GM12878 (cell line): ENCODE measurements around the gene CCR7. TPM values are rescaled to one million over a fixed set of nuclear protein-coding genes. Genes with fewer than 3 reads are reported as not detected.

Experiments used
- ATAC-seq: fragments of 200-7000 bp; cut with Tn5 transposase; 3 replicates; pipeline ENCODE4 v1.9.1; 2020; ENCODE audit warnings: mild to moderate bottlenecking, moderate library complexity
- BruUV-seq: library from RNA; stranded (reverse); fragments of 400-500 nt; replicated peaks from 2 replicates; lab custom pipeline; 2021; lab: Mats Ljungman, UMichigan
- CTCF ChIA-PET: fragments of 300-600 bp; sonication (Branson Sonifier 250); formaldehyde crosslinking; extraction: SDS; loops from one replicate; lab custom pipeline; 2021; ENCODE audit warnings: inconsistent platforms; lab: Yijun Ruan, JAX
- POLR2A ChIA-PET: fragments of 350-600 bp; formaldehyde crosslinking; extraction: SDS; loops from one replicate; lab custom pipeline; 2021; ENCODE audit warnings: inconsistent platforms; lab: Charles Lee
- RAD21 ChIA-PET: fragments of 300-600 bp; sonication (Branson Sonifier 250); formaldehyde crosslinking; loops from one replicate; lab custom pipeline; 2023; ENCODE audit warnings: antibody characterized with exemption; ENCODE audit not compliant: unreplicated experiment; lab: Charles Lee
- SMC1A ChIA-PET: fragments of 300-600 bp; sonication (Branson Sonifier 250); formaldehyde crosslinking; loops from one replicate; lab custom pipeline; 2023; ENCODE audit not compliant: unreplicated experiment, uncharacterized antibody; lab: Charles Lee
- DNase-seq: peaks from one replicate; pipeline ENCODE4 v3.0.0-alpha.2; 2011; ENCODE audit warnings: low read depth, low spot score
- FAIRE-seq: peaks from 3 replicates; lab custom pipeline; 2011; peaks lifted over from hg19 to GRCh38; lab: Jason Lieb, UNC
- H2AFZ ChIP-seq: 2 replicates; pipeline ENCODE4 v1.6.0; 2011; ENCODE audit warnings: low read depth, low read length, control low read depth; ENCODE audit not compliant: control insufficient read depth
- H3K27ac ChIP-seq: 2 replicates; pipeline ENCODE4 v1.5.1; 2011; ENCODE audit warnings: control low read depth; ENCODE audit not compliant: control insufficient read depth, insufficient read depth
- H3K27me3 ChIP-seq, 2 experiments: replicated peaks in 1 of 2; 2 replicates each; pipeline versions ENCODE4 v1.6.0 to v1.6.1; 2011; ENCODE audit warnings: low read length in 1 of 2; ENCODE audit not compliant: control insufficient read depth in 2 of 2, insufficient read depth in 2 of 2
- H3K36me3 ChIP-seq, 2 experiments: 2 replicates each; pipeline ENCODE4 v1.5.1; 2011; ENCODE audit warnings: low read length in 1 of 2; ENCODE audit not compliant: control insufficient read depth in 2 of 2, insufficient read depth in 2 of 2
- H3K4me1 ChIP-seq: 2 replicates; pipeline ENCODE4 v1.6.1; 2011; ENCODE audit warnings: mild to moderate bottlenecking, low read length, moderate library complexity, mixed read lengths; ENCODE audit not compliant: control insufficient read depth, insufficient read depth
- H3K4me2 ChIP-seq: 2 replicates; pipeline ENCODE4 v1.6.0; 2011; ENCODE audit warnings: control low read depth; ENCODE audit not compliant: control insufficient read depth, insufficient read depth
- H3K4me3 ChIP-seq: fragments of 200-600 bp; sonication (generic); 2 replicates; pipeline ENCODE4 v1.5.1; 2016
- H3K79me2 ChIP-seq: 2 replicates; pipeline ENCODE4 v1.6.0; 2011; ENCODE audit warnings: low read length; ENCODE audit not compliant: control insufficient read depth, insufficient read depth
- H3K9ac ChIP-seq: 2 replicates; pipeline ENCODE4 v1.8.0; 2011; ENCODE audit warnings: low read length, control low read depth, mixed read lengths; ENCODE audit not compliant: control insufficient read depth, insufficient read depth
- H3K9me3 ChIP-seq: replicated peaks from 3 replicates; pipeline ENCODE4 v1.5.1; 2011; ENCODE audit warnings: mild to moderate bottlenecking, low read length; ENCODE audit not compliant: control insufficient read depth, insufficient read depth
- H4K20me1 ChIP-seq: 2 replicates; pipeline ENCODE4 v1.6.0; 2011; ENCODE audit not compliant: control insufficient read depth, insufficient read depth
- ESRRA ChIP-seq: IDR thresholded peaks from 2 replicates; pipeline ENCODE4 v1.6.1; 2012; ENCODE audit warnings: mild to moderate bottlenecking, low read length, improper control_type of control experiment
- FOS ChIP-seq: IDR thresholded peaks from 3 replicates; pipeline ENCODE4 v1.6.1; 2011; ENCODE audit warnings: borderline replicate concordance; ENCODE audit not compliant: insufficient read length; ENCODE audit errors: extremely low read depth
- HDAC2 ChIP-seq: fragments of 200-600 bp; sonication (generic); IDR thresholded peaks from 2 replicates; pipeline ENCODE4 v1.6.1; 2017
- IKZF2 ChIP-seq, 2 experiments: fragments of 450-650 bp; IDR thresholded peaks; 2 replicates each; pipeline ENCODE4 v1.6.1; 2017; ENCODE audit warnings: mild to moderate bottlenecking in 2 of 2, moderate library complexity in 2 of 2
- JUNB ChIP-seq: IDR thresholded peaks from 2 replicates; pipeline ENCODE4 v1.6.1; 2016; ENCODE audit warnings: antibody characterized with exemption, mild to moderate bottlenecking
- JUND ChIP-seq: IDR thresholded peaks from 2 replicates; pipeline ENCODE4 v1.6.1; 2012; ENCODE audit warnings: low read depth, mild to moderate bottlenecking, low read length, improper control_type of control experiment, moderate library complexity
- NFYB ChIP-seq: IDR thresholded peaks from 2 replicates; pipeline ENCODE4 v1.6.1; 2011; ENCODE audit warnings: low read depth, mild to moderate bottlenecking, low read length, improper control_type of control experiment, moderate library complexity; ENCODE audit not compliant: insufficient read depth
- NKRF ChIP-seq: fragments of 450-650 bp; conservative IDR thresholded peaks from 2 replicates; pipeline ENCODE4 v1.6.1; 2017; ENCODE audit warnings: mild to moderate bottlenecking, moderate library complexity
- PBX3 ChIP-seq: IDR thresholded peaks from 2 replicates; pipeline ENCODE4 v1.6.1; 2011; ENCODE audit warnings: mild to moderate bottlenecking, low read depth, low read length, moderate library complexity; ENCODE audit not compliant: insufficient replicate concordance
- PML ChIP-seq: IDR thresholded peaks from 2 replicates; pipeline ENCODE4 v1.6.1; 2012; ENCODE audit warnings: low read length, inconsistent platforms
- POLR2A ChIP-seq: IDR thresholded peaks from 2 replicates; pipeline ENCODE4 v1.6.1; 2011; ENCODE audit warnings: low read depth, mild to moderate bottlenecking, low read length
- RAD21 ChIP-seq: IDR thresholded peaks from 2 replicates; pipeline ENCODE4 v1.6.1; 2011; ENCODE audit warnings: mild to moderate bottlenecking, low read depth, low read length, moderate library complexity; ENCODE audit not compliant: insufficient read depth
- RBBP5 ChIP-seq: fragments of 200-600 bp; sonication (generic); conservative IDR thresholded peaks from 2 replicates; pipeline ENCODE4 v1.6.1; 2016
- RCOR1 ChIP-seq: conservative IDR thresholded peaks from 2 replicates; pipeline ENCODE4 v1.6.1; 2012; ENCODE audit warnings: low read depth, low read length, improper control_type of control experiment
- SMC3 ChIP-seq: IDR thresholded peaks from 2 replicates; pipeline ENCODE4 v1.6.1; 2011; ENCODE audit warnings: low read length, improper control_type of control experiment, borderline replicate concordance
- ZNF207 ChIP-seq: fragments of 450-650 bp; IDR thresholded peaks from 2 replicates; pipeline ENCODE4 v1.6.1; 2014; ENCODE audit warnings: antibody characterized with exemption, mild to moderate bottlenecking, borderline replicate concordance
- ZNF687 ChIP-seq: fragments of 450-650 bp; IDR thresholded peaks from 2 replicates; pipeline ENCODE4 v1.6.1; 2017; ENCODE audit warnings: mild to moderate bottlenecking, moderate library complexity
- WGBS: methylation state at CpG from one replicate; pipeline ENCODE4 v1.1.6; 2016; ENCODE audit warnings: low lambda C conversion rate; ENCODE audit not compliant: insufficient replicate concordance, insufficient coverage; ENCODE audit errors: missing lambda C conversion rate; 5-methylcytosine and 5-hydroxymethylcytosine counted together
- in situ Hi-C: fragments of 300-500 bp; cut with MboI; formaldehyde crosslinking; loops from 9 replicates; pipeline ENCODE4 v1.14.3; 2018; ENCODE audit warnings: mixed read lengths
- intact Hi-C: fragments of 100-400 bp; cut with micrococcal nuclease; formaldehyde crosslinking; loops from one replicate; pipeline ENCODE4 v1.14.2; 2022; ENCODE audit not compliant: unreplicated experiment
- polyA plus RNA-seq, 11 experiments: library from polyadenylated mRNA; depleted of rRNA in 4 of 11; unstranded in 6 of 11; stranded (reverse) in 5 of 11; fragments of >200 nt; fragmentation: Nextera tagmentation in 4 of 11; fragmentation: Illumina TruSeq in 1 of 11; extraction: Ambion mirVana in 4 of 11; extraction: Trizol in 1 of 11; gene quantifications; 1 replicate in 1 of 11; 2 replicates in 10 of 11; pipeline versions ENCODE4 v1.2.1 to v1.2.3, GENCODE V29; 2011 to 2016; ENCODE audit warnings: inconsistent platforms in 2 of 11, missing spikeins in 2 of 11, low read depth in 1 of 11
- total RNA-seq, 4 experiments: library from RNA; depleted of rRNA in 3 of 4; stranded (reverse); fragments of >200 nt in 3 of 4; fragmentation: Illumina TruSeq in 1 of 4; extraction: Trizol in 1 of 4; gene quantifications; 2 replicates each; pipeline versions ENCODE4 v1.2.1 to v1.2.3, GENCODE V29; 2013 to 2021

CCR7 gene
- total and polyA plus RNA-seq, 10 of the 15 experiments (the other 5 are each of a cell fraction or from before 2014, with no cell fraction given) = 131 to 1,171 (median 260) TPM

- intact Hi-C loops (no loop called here), in situ Hi-C loops (no loop called here)
- Histone ChIP-seq H3K9ac (no peak overlapping the region), H3K27ac (no peak overlapping the region), H3K4me1 (no peaks in the 10 kb centered on the region), H2AFZ (no peak overlapping the region), H3K9me3 (peaks cover 5% of the 10 kb centered on the region; the same call in 2 of the 3 replicates), H3K4me3 (no peak overlapping the region), H3K27me3 (no peaks in the 10 kb centered on the region; a peak in 1 of 4 replicates), H3K36me3 (no peaks in the 10 kb centered on the region), H3K4me2 (no peak overlapping the region), H3K79me2 (no peaks in the 10 kb centered on the region), H4K20me1 (no peaks in the 10 kb centered on the region)
- no peak for DNase-seq
- ATAC-seq = no peak
- SMC1A ChIA-PET = interaction anchor here (0.7 to 2.0 kb wide), 2 partner anchors 10 to 105 kb away, joined by 3 to 10 read pairs; partner anchors contain the start of gene TOP2A
- no TSS peak for BruUV-seq
- FAIRE-seq = no peak
- POLR2A ChIA-PET = interaction anchor here (0.7 kb wide), 1 partner anchor 36 kb away, joined by 3 read pairs; no protein-coding TSS in a partner anchor
- CTCF ChIA-PET = interaction anchor here (0.6 to 19.2 kb wide), 4 partner anchors 11 to 79 kb away, joined by 3 to 289 read pairs (median 3); partner anchors contain the start of gene IGFBP4
- TF ChIP-seq RCOR1 (no peak), NKRF (no peak), HDAC2 (no peak), FOS (no peak), ZNF687 (no peak), SMC3 (no peak), NFYB (no peak), ESRRA (no peak), JUND (no peak), POLR2A (no peak), IKZF2 (IDR thresholded peaks at IDR 0.05) (no peak), PBX3 (no peak), JUNB (no peak), RAD21 (no peak), RBBP5 (no peak), PML (no peak), ZNF207 (no peak)
- WGBS = 72% methylated on average over 5 of the region's 5 CpGs
- RAD21 ChIA-PET = no interaction called here
Observed at GRCh38 chr17:40522961-40523310, 42.3 kb downstream of the CCR7 start.
